Adrenal gland (tissue), 5 donors: ENCODE results near the gene KIF1A.

ENCODE experiments used
- POLR2A ChIP-seq, 2 donors: fragments of 450-650 bp; IDR thresholded peaks; one replicate each; pipeline ENCODE4 v1.6.1; 2017; ENCODE audit warnings: antibody characterized with exemption in 2 of 2, mild to moderate bottlenecking in 2 of 2, moderate library complexity in 1 of 2
- TF ChIP-seq, protein P1 (sequence below), 6 experiments: fragments of 450-650 bp in 4 of 6; fragments of 200-600 bp in 2 of 6; sonication (generic) in 1 of 6; IDR thresholded peaks; 1 replicate in 5 of 6; 2 replicates in 1 of 6; pipeline versions ENCODE4 v1.5.1 to v1.8.0; 2016 to 2021; ENCODE audit warnings: antibody characterized with exemption in 6 of 6, mild to moderate bottlenecking in 2 of 6, moderate library complexity in 1 of 6
- donor health status: DM: no; HTN: no; CAD: no.

DNA sequence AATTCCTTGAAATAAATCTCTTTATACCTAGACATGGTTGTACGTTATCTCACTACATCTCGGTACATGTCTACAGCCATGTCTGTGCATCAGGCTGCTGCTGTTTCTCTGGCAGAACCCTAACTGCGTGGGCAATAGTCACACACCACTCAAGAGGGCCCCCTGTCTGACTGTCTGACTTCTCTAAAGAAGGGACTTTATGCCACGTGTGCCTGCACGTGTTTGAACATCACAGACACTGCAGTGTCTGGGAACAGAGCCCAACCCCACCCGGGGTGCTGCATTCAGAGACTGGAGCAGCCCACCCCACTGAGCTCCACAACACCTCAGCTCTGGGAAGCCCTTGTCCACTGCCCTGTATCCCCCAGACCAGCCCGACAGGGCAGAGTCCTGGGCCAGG lies 55.0 kb downstream of the KIF1A start:
- TF ChIP-seq, protein P1, sequence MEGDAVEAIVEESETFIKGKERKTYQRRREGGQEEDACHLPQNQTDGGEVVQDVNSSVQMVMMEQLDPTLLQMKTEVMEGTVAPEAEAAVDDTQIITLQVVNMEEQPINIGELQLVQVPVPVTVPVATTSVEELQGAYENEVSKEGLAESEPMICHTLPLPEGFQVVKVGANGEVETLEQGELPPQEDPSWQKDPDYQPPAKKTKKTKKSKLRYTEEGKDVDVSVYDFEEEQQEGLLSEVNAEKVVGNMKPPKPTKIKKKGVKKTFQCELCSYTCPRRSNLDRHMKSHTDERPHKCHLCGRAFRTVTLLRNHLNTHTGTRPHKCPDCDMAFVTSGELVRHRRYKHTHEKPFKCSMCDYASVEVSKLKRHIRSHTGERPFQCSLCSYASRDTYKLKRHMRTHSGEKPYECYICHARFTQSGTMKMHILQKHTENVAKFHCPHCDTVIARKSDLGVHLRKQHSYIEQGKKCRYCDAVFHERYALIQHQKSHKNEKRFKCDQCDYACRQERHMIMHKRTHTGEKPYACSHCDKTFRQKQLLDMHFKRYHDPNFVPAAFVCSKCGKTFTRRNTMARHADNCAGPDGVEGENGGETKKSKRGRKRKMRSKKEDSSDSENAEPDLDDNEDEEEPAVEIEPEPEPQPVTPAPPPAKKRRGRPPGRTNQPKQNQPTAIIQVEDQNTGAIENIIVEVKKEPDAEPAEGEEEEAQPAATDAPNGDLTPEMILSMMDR (IDR thresholded peaks at IDR 0.05), result no peak
- no peak for TF ChIP-seq POLR2A (IDR thresholded peaks at IDR 0.05)
